HG03565 (cell line): ENCODE data around the gene PPP2R5E.
"Not testable (repeated sequence)": the region's sequence is repeated elsewhere in the genome, so short reads cannot be mapped to it uniquely, and the experiment has no call there.

Source experiments
- ATAC-seq: cut with Tn5 transposase; IDR thresholded peaks from one replicate; pipeline ENCODE4 v1.9.1; 2021; ENCODE audit warnings: mild to moderate bottlenecking, moderate library complexity; ENCODE audit not compliant: unreplicated experiment

The PPP2R5E gene

DNA sequence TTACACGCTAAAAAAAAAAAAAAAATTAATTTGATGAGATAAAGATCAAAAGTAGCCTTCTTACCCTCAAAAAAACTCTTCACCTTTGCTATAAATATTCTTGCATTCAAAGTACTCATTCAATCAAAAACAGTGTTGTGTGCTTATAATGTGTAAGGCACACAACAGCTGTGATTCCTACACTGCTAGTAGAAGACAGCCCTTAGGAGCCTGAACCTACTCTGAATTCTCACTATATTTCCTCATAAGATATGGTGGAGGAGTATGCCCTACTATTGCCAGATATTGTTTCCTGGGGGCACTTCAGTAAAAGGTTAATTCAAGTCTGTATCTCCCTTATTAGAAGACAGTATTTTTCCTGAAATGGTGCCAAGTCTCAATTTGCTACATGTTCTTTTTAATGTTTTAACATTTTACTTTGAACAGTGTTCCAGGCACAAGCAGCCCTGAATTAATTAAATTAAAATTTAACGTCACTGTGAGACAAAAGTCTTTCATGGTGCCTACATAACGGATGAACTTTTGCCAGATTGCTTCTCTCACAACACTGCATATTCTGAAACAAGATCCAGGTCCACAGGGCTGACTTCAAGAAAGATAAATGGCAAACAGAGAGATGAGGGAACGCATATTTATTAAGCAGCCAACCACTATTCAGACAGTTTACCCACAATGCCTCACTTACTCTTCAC, 19.3 kb downstream of the PPP2R5E start:
- no peak for ATAC-seq

- ATAC-seq: not testable (repeated sequence)
These were observed 20.7 kb downstream of the PPP2R5E start for GRCh38 chr14:63522511-63522910.

DNA sequence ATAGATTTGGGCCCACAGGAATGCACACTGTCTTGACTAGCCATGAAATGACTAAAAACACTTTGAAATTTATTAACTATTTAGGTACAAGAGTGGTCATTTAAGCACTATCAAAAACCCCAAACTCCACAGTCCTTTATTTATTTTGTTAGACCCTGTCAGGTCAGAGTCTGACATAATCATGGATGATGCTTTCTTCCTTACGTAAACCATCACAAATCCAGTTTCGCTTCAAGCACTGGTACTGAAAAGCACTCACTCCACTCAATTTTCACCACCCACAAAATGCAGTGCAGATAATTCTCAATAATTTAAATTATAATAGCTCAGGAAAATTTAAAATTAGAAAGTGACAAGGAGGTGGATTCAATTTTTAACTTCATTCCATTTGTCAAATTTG, 25.8 kb downstream of the PPP2R5E start:
- ATAC-seq: no peak

DNA sequence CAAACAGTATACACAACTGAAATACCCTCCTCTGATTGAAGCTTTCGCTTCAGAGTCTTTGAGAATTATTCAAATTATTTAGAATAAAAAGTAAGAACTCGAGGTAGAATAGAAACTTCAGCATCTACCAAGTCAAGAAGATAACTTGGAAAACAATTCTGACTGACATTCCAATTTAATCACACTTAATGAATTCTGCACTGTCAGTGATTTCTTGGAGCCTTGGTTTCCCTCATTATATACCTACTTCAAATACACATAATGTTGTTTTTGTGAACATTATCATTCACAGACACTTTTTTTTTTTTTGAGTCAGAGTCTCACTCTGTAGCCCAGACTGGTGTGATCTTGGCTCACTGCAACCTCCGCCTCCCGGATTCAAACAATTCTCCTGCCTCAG, 27.9 kb downstream of the PPP2R5E start:
- no peak for ATAC-seq

DNA sequence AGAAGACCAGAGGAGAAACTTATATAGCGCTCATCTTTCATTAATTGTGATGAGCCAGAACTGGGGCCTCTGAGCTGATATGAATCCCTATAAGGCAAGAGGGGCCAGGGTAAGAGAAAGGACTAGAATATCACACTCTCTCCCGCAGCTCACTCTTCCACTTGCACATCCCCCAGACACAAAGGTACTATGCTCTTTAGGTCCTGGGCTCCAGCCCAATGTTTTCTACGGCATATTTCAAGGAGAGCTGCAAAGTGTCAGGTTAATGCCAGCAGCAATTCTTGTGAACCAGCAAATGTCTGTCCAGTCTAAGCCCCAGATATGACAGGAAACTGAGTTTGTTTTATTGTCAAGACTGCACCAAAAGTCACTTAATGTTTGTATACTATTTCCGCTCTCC, 29.4 kb downstream of the PPP2R5E start:
- no peak for ATAC-seq

- ATAC-seq: no peak
These were observed 30.3 kb downstream of the PPP2R5E start for GRCh38 chr14:63512861-63513260.

- peak; percentile 78 for ATAC-seq
These were observed 32.6 kb downstream of the PPP2R5E start for GRCh38 chr14:63510538-63510937.

GRCh38 chr14:63508033-63508432, 35.1 kb downstream of the PPP2R5E start:
- no peak for ATAC-seq

DNA sequence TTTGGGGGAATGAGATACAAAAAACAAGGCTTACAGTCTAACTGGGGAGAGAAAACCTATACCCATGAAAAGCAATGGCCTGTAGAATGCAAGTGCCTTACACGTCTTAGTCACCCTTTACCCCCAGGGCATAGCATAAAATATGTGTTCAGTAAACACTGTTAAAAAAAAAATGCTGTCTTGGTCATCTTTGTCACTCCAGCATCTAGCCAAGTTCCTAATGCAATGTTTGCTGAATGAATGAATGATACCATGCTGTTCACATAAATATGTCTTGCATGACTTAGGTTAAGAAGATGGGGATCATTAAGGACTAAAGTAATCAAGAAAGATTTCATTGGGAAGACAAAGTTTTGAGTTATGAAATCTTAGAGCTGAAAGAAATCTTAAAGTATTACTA, 38.5 kb downstream of the PPP2R5E start:
- no peak for ATAC-seq

DNA sequence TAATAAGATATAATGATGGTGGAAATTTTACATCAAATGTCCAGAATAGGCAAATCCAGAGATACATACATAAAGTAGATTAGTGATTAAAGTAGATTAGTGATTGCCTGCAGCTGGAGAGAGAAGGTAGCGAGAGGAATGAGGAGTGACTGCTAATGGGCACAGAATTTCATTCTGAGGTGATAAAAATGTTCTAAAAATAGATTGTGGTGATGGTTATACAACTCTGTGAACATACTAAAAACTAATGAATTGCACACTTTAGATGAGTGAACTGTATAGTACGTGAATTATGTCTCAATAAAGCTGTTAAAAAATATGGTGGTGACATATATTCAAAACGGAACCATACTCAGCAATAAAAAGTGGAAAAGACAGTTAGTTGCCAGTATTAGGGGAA, 41.7 kb downstream of the PPP2R5E start:
- no peak for ATAC-seq

DNA sequence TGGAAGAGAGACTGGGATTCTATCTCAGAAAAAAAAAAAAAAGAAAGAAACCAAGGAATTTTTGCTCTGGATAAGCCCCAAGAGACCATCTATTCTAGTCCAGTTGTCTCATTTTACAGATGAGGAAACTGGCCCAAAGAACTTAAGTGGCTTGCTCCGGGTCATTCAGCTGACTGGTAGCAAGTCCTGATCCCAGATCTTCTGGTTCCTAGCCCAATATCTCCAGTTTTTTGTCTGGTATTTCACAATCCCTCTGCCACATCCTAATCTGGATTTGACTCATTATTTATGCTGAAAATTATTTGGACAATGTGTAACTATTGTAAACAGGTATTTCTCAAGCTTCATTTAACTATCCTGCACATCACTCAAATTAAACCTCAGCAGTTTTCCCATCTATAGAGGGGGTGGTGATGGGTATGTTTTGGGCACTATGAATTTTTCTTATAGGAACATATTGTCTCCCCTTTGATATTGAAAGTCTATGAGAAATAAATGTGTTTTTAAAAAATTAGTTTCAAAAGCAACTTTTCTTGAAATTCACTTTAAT, 43.4 kb downstream of the PPP2R5E start:
- ATAC-seq: no peak

DNA sequence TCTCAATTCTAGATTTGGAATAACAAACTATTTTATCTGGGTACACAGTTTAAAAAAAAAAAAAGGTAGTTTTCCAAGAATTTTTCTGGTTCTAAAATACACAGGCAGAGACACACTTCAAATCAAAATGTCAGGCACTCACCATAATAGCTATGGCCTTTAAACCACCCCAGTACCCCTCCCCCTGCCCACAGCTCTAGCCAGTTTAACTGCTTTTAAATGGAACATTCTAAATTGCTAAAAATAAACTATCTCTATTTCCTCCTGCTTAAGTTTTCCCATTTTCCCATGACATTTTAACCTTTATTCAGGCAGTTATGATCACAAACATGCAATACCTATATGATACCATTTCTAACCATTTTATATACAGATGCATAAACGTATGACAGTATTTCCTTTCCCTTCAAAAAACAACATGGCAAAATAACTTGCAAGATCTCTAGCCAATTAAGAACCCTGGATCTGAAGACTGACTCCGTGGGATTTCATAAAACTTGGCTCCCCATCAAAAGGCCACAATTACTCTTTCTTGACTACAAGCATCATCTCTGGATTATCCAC, 46.3 kb downstream of the PPP2R5E start:
- ATAC-seq: no peak

DNA sequence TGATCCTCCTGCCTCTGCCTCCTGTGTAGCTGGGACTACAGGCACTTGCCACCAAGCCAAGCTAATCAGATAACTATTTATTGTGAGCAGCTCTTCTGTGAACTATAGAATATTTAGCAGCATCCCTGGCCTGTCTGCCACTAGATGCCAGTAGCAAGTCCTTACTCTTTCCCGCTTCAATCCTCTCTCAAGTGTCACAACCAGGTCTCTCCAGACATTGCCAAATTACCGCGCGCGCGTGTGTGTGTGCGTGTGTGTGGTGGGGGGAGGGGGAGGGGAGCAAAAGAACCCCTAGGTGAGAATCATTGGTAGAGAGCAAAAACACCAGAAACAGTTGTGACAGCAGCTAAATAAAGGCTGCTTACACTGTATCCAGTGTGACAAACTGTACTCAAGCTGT, 49.9 kb downstream of the PPP2R5E start:
- ATAC-seq: no peak

GRCh38 chr14:63492391-63492790, 50.8 kb downstream of the PPP2R5E start:
- no peak for ATAC-seq

DNA sequence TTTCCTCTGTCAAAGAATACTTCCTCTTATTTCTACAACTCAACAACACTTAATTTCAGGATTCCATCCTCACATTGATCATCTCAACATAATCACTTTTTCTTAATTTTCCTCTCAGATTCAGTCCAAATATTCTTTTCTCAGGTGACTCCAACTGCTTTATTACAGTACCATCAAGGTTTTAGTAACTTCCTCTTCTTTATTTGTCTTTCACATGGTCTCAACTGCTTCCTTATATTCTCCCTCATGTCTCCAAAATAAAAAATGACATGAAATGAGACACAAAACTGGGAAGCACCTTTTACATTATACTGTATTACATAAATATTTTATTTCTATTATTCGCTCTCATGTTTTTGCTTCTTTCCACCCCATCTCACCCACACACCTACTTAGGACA, 55.5 kb downstream of the PPP2R5E start:
- ATAC-seq: no peak

DNA sequence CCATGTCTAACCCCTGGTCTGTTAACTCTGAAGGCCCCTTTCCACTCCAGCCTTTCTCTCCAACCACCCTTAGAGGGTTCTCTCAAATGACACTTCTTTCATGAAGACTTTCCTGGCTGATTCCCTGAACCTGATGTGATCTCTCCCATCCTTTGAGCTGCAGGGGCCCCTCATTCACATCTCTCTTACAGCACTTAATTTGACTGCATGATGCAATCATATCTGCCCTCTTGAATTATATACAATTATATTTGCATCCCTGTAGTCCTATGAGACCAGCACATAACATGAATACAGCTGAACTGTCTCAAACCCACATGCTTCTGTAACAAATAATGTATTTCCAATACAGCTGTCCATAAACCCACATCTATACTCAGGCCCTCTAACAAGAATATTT, 56.4 kb downstream of the PPP2R5E start:
- no peak for ATAC-seq

- no peak for ATAC-seq
These were observed 59.9 kb downstream of the PPP2R5E start for GRCh38 chr14:63483315-63483714.

DNA sequence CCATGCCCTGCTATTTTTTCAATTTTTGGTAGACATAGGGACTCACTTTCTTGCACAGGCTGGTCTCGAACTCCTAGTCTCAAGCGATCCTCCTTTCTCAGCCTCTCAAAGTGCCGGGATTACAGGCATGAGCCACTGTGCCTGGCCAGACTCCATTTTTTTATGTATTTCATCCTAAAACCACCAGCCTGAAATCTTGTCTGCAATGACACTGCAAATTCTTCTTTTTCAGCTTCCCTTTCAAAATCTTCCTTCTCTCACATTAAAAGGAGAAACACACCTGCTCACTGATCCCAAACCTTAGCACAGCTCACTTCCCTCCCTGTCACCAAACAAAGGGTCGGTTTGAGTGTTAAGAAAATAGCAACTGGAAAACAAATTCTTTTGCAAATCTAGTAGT, 62.6 kb downstream of the PPP2R5E start:
- ATAC-seq: no peak

DNA sequence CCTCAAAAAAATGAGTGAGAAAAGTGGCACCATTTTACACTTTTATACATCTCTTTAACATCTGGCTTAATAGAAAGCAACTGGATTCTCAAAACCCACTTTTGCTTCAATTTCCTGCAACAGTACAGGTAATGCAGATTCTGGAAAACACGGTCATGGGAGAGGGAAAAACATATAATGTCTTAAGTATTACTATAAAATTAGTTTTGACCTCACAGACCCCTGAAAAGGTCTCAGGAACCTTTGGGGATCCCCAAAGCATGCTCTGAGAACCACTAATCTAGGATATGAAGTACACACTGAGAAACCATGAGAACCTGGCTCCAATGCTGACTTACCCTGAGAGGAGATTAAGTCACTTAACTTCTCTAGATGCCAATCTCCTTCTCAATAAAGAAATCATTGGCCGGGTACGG, 64.7 kb downstream of the PPP2R5E start:
- ATAC-seq: peak; percentile 46

- peak; percentile 72 for ATAC-seq
These were observed 65.2 kb downstream of the PPP2R5E start for GRCh38 chr14:63478010-63478409.

DNA sequence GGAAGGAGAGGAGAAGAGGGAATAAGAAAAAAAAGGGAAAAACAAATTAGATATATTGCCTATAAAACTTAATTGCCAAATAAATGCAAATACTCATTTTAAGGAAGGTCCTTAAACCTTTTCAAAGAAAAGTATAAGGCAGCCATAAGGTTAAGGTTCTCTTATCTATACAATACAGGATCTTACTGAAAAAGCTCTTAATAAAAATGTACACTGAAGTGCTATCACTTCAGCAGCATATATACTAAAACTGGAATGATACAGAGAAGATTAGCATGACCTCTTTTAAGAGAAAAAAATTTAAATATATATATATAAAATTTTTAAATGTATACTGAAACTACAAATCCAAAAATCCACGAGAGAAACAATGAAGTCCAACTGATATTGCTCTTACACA, 65.6 kb downstream of the PPP2R5E start:
- ATAC-seq: no peak

DNA sequence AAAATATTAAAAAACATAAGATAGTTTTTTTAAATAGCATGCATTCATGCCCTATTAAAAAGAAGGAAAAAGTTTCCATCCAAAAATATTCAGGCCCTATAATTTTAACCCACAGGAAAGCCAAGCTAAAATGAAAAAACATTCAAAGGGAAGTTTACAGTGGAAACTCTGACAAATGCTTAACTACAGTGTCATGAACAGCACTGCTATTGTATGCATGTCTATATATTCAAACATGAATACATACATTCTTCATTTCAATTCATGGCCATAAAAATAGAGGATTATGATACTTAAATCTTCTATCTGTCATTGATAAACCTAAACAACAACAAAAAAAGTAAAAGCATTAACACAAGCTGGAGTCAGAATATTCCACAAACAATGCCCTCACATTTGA, 67.4 kb downstream of the PPP2R5E start:
- no peak for ATAC-seq

GRCh38 chr14:63474844-63475243, 68.3 kb downstream of the PPP2R5E start:
- ATAC-seq: no peak
